HG02571 (cell line): ENCODE measurements around the gene PRAMEF25.
"Not testable (repeated sequence)": the region's sequence is repeated elsewhere in the genome, so short reads cannot be mapped to it uniquely, and the experiment has no call there.

Experiments used
- ATAC-seq: cut with Tn5 transposase; IDR thresholded peaks from one replicate; pipeline ENCODE4 v1.9.1; 2021; ENCODE audit warnings: mild to moderate bottlenecking, moderate library complexity; ENCODE audit not compliant: unreplicated experiment

Gene PRAMEF25

DNA sequence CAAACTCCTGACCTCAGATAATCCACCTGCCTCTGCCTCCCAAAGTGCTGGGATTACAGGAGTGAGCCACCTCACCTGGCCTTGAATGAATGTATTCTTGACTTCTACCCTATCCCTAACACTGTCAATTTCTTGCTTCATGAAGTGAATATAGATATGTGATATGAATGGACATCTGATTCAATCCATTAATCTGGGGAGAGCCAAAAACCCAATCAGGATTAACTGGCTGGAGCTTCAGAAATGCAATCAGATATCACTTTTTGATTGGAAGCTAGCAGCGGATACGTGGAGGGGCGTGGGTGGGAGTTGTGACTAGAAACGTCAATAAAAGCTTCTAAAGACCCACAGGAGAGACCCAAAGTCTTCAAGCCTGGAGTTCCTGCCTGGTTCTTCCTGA lies at the start of gene PRAMEF25:
Gene PRAMEF25, plus strand, starts transcription at position 301 of the 400 bp plus-strand sequence. CDS start 2,920 bp downstream, outside the sequence.
- not testable (repeated sequence) for ATAC-seq

DNA sequence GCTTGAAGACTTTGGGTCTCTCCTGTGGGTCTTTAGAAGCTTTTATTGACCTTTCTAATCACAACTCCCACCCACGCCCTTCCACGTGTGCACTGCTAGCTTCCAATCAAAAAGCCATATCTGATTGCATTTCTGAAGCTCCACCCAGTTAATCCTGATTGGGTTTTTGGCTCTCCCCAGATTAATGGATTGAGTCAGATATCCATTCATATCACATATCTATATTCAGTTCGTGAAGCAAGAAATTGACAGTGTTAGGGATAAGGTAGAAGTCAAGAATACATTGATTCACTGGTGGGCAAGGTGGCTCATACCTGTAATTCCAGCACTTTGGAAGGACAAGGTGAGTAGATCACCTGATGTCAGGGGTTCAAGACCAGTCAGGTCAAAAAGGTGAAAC lies 14.1 kb upstream of the PRAMEF25 start, which contains the start of gene PRAMEF27:
Gene PRAMEF27, minus strand, starts transcription at position 101 of the 400 bp plus-strand sequence. CDS start 2,916 bp downstream, outside the sequence.
- ATAC-seq, result not testable (repeated sequence)

DNA sequence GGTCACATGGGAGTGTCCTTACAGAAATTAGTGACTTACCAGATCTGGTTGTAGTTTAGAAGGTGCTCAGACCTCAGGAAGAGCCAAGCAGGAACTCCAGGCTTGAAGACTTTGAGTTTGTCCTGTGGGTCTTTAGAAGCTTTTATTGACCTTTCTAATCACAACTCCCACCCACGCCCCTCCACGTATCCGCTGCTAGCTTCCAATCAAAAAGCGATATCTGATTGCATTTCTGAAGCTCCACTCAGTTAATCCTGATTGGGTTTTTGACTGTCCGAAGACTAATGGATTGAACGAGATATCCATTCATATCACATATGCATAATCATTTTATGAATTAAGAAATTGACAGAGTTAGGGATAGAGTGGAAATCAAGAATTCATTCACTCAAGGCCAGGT lies 46.2 kb downstream of the PRAMEF25 start, which contains the start of gene HNRNPCL2:
Gene HNRNPCL2, minus strand, starts transcription at position 101 of the 400 bp plus-strand sequence. CDS start 454 bp downstream, outside the sequence.
- ATAC-seq, result not testable (repeated sequence)
